IMR-90 (cell line): ENCODE data around the gene RGMA. TPM values are rescaled to one million over a fixed set of nuclear protein-coding genes. Genes with fewer than 3 reads are reported as not detected.

Experiments
- ATAC-seq: fragments of 200-7000 bp; cut with Tn5 transposase; 2 replicates; pipeline ENCODE4 v1.9.1; 2020; ENCODE audit warnings: low read depth, mild to moderate bottlenecking, moderate library complexity
- BruUV-seq: library from RNA; stranded (reverse); fragments of 400-500 nt; replicated peaks from 2 replicates; lab custom pipeline; 2021; lab: Mats Ljungman, UMichigan
- CTCF ChIA-PET: fragments of 300-600 bp; formaldehyde crosslinking; extraction: SDS; loops from one replicate; lab custom pipeline; 2021; ENCODE audit warnings: antibody characterized with exemption; lab: Yijun Ruan, JAX
- POLR2A ChIA-PET: fragments of 300-600 bp; sonication (Branson Sonifier 250); formaldehyde crosslinking; loops from one replicate; lab custom pipeline; 2022; ENCODE audit warnings: antibody characterized with exemption; ENCODE audit not compliant: unreplicated experiment; lab: Charles Lee
- DNase-seq: peaks from one replicate; pipeline ENCODE4 v3.0.0; 2013
- H2AFZ ChIP-seq: replicated peaks from 2 replicates; pipeline ENCODE3; 2013; ENCODE audit warnings: low read length, mild to moderate bottlenecking; ENCODE audit not compliant: poor library complexity
- H2AK5ac ChIP-seq: 2 replicates; pipeline ENCODE4 v1.6.1; 2013; ENCODE audit warnings: low read depth, low read length, inconsistent platforms
- H2AK9ac ChIP-seq: replicated peaks from 2 replicates; pipeline ENCODE3; 2013; ENCODE audit warnings: mild to moderate bottlenecking, low read depth, low read length, moderate library complexity; ENCODE audit not compliant: poor library complexity
- H2BK120ac ChIP-seq: 2 replicates; pipeline ENCODE4 v1.6.1; 2013; ENCODE audit warnings: low read depth, low read length, inconsistent platforms
- H2BK15ac ChIP-seq: 3 replicates; pipeline ENCODE4 v1.6.1; 2013; ENCODE audit warnings: low read depth, low read length, inconsistent platforms
- H2BK20ac ChIP-seq: 2 replicates; pipeline ENCODE4 v1.6.1; 2013; ENCODE audit warnings: low read depth, mild to moderate bottlenecking, inconsistent platforms, low read length, moderate library complexity
- H2BK5ac ChIP-seq: 2 replicates; pipeline ENCODE4 v1.6.1; 2013; ENCODE audit warnings: mild to moderate bottlenecking, low read depth, low read length, inconsistent platforms; ENCODE audit not compliant: poor library complexity, severe bottlenecking
- H3K14ac ChIP-seq: replicated peaks from 2 replicates; pipeline ENCODE4 v1.6.1; 2013; ENCODE audit warnings: low read depth, low read length, inconsistent platforms
- H3K18ac ChIP-seq: 2 replicates; pipeline ENCODE4 v1.6.1; 2013; ENCODE audit warnings: low read depth, low read length, control low read depth
- H3K23ac ChIP-seq: 2 replicates; pipeline ENCODE4 v1.6.1; 2013; ENCODE audit warnings: low read depth, low read length, inconsistent platforms
- H3K27ac ChIP-seq: 2 replicates; pipeline ENCODE4 v1.5.1; 2013; ENCODE audit warnings: mild to moderate bottlenecking, control low read depth, low read length; ENCODE audit not compliant: insufficient read depth
- H3K27me3 ChIP-seq: 2 replicates; pipeline ENCODE4 v1.6.1; 2013; ENCODE audit warnings: low read length; ENCODE audit not compliant: control insufficient read depth, insufficient read depth
- H3K36me3 ChIP-seq: 2 replicates; pipeline ENCODE4 v1.6.1; 2013; ENCODE audit warnings: low read length, mixed read lengths; ENCODE audit not compliant: control insufficient read depth, insufficient read depth
- H3K4ac ChIP-seq: 2 replicates; pipeline ENCODE4 v1.6.1; 2013; ENCODE audit warnings: low read depth, low read length, inconsistent platforms
- H3K4me1 ChIP-seq: 2 replicates; pipeline ENCODE4 v1.6.1; 2013; ENCODE audit warnings: low read length, mixed read lengths; ENCODE audit not compliant: control insufficient read depth, insufficient read depth
- H3K4me2 ChIP-seq: 2 replicates; pipeline ENCODE4 v1.6.1; 2013; ENCODE audit warnings: low read depth, mild to moderate bottlenecking, control low read depth, low read length, moderate library complexity
- H3K4me3 ChIP-seq: 2 replicates; pipeline ENCODE4 v1.5.1; 2013; ENCODE audit warnings: low read depth, mild to moderate bottlenecking, control low read depth, low read length, moderate library complexity; ENCODE audit not compliant: insufficient read depth
- H3K56ac ChIP-seq: 2 replicates; pipeline ENCODE4 v1.6.1; 2013; ENCODE audit warnings: low read length, inconsistent platforms; ENCODE audit not compliant: insufficient read depth; ENCODE audit errors: extremely low read depth
- H3K79me1 ChIP-seq, 2 experiments: 2 replicates each; pipeline ENCODE4 v1.6.1; 2013; ENCODE audit warnings: low read length in 2 of 2, inconsistent platforms in 1 of 2, low read depth in 1 of 2
- H3K9ac ChIP-seq: 2 replicates; pipeline ENCODE4 v1.6.1; 2013; ENCODE audit warnings: low read depth, low read length, control low read depth
- H3K9me1 ChIP-seq: 2 replicates; pipeline ENCODE4 v1.6.1; 2013; ENCODE audit warnings: low read length, inconsistent platforms; ENCODE audit not compliant: insufficient read depth
- H3K9me3 ChIP-seq: 2 replicates; pipeline ENCODE4 v1.6.1; 2013; ENCODE audit warnings: low read length; ENCODE audit not compliant: control insufficient read depth, insufficient read depth
- H4K20me1 ChIP-seq: 2 replicates; pipeline ENCODE4 v1.6.1; 2013; ENCODE audit warnings: low read length, inconsistent platforms; ENCODE audit not compliant: insufficient read depth
- H4K5ac ChIP-seq: 2 replicates; pipeline ENCODE4 v1.6.1; 2013; ENCODE audit warnings: mild to moderate bottlenecking, low read depth, low read length, control low read depth
- H4K8ac ChIP-seq, 2 experiments: 2 replicates each; pipeline ENCODE4 v1.6.1; 2013; ENCODE audit warnings: low read depth in 2 of 2, low read length in 2 of 2, control low read depth in 1 of 2, inconsistent platforms in 1 of 2
- H4K91ac ChIP-seq: 2 replicates; pipeline ENCODE4 v1.6.1; 2013; ENCODE audit warnings: low read depth, low read length, inconsistent platforms; ENCODE audit not compliant: insufficient read depth
- CEBPB ChIP-seq: IDR thresholded peaks from 2 replicates; pipeline ENCODE4 v1.6.1; 2012; ENCODE audit warnings: low read depth, low read length, improper control_type of control experiment
- FOS ChIP-seq: fragments of 150-350 bp; IDR thresholded peaks from 2 replicates; pipeline ENCODE4 v1.6.1; 2016; ENCODE audit warnings: low read depth, low read length
- MAFK ChIP-seq: IDR thresholded peaks from 2 replicates; pipeline ENCODE4 v1.6.1; 2012; ENCODE audit warnings: low read depth, low read length, improper control_type of control experiment
- NFE2L2 ChIP-seq: fragments of 150-350 bp; IDR thresholded peaks from 2 replicates; pipeline ENCODE4 v1.6.1; 2016; ENCODE audit warnings: low read depth, mild to moderate bottlenecking, low read length
- WGBS, 2 experiments: methylation state at CpG; one replicate each; pipeline versions ENCODE4 v1.1.5 to v1.1.7; 2013; ENCODE audit warnings: missing lambda C conversion rate in 2 of 2; ENCODE audit not compliant: insufficient read length in 1 of 2; ENCODE audit errors: extremely low coverage in 2 of 2; 5-methylcytosine and 5-hydroxymethylcytosine counted together
- dilution Hi-C: fragments of 300-500 bp; cut with HindIII; formaldehyde crosslinking; loops from one replicate; pipeline ENCODE4 v1.14.3; 2018; ENCODE audit warnings: low sequenced_read_pairs; ENCODE audit not compliant: unreplicated experiment
- in situ Hi-C: fragments of 300-500 bp; cut with MboI; formaldehyde crosslinking; loops from 3 replicates; pipeline ENCODE4 v1.14.3; 2019; ENCODE audit warnings: low sequenced_read_pairs, inconsistent platforms, mixed read lengths
- intact Hi-C: fragments of 100-400 bp; cut with micrococcal nuclease; formaldehyde crosslinking; loops from 2 replicates; pipeline ENCODE4 v1.10.0; 2022
- polyA plus RNA-seq, 3 experiments: library from polyadenylated mRNA; depleted of rRNA; stranded (reverse); fragments of >200 nt; gene quantifications; 2 replicates each; pipeline ENCODE4 v1.2.3, GENCODE V29; 2012; ENCODE audit warnings: low replicate concordance in 1 of 3
- total RNA-seq: library from RNA; depleted of rRNA; stranded (reverse); fragments of >200 nt; gene quantifications from 2 replicates; pipeline ENCODE4 v1.2.3, GENCODE V29; 2012

RGMA gene
- total and polyA plus RNA-seq, 2 of the 4 experiments (the other 2 are of a cell fraction): 0.18 to 0.26 TPM

- dilution Hi-C loops (no loop called here), in situ Hi-C loops (no loop called here), intact Hi-C loops (no loop called here)
- no peak for ATAC-seq
- POLR2A ChIA-PET: no interaction called here
- H3K36me3 ChIP-seq: no peaks in the 10 kb centered on the region
- no peak overlapping the region for H4K8ac ChIP-seq
- H3K9me1 ChIP-seq: no peaks in the 10 kb centered on the region
- TF ChIP-seq FOS: no peak
- no peak for TF ChIP-seq CEBPB
- TF ChIP-seq MAFK: no peak
- TF ChIP-seq NFE2L2: no peak
- no peak overlapping the region for H3K4me2 ChIP-seq
- no peak overlapping the region for H3K4ac ChIP-seq
- H4K20me1 ChIP-seq: no peaks in the 10 kb centered on the region
- H3K18ac ChIP-seq: no peak overlapping the region
- H3K27ac ChIP-seq: no peak overlapping the region
- H3K4me3 ChIP-seq: no peak overlapping the region
- H3K23ac ChIP-seq: no peak overlapping the region
- no peaks in the 10 kb centered on the region for H3K4me1 ChIP-seq
- no peak overlapping the region for H2BK5ac ChIP-seq
- H2BK20ac ChIP-seq: no peak overlapping the region
- peaks cover 11% of the 10 kb centered on the region for H3K27me3 ChIP-seq
- no peak overlapping the region for H2AK5ac ChIP-seq
- H3K9me3 ChIP-seq: no peaks in the 10 kb centered on the region
- H2AK9ac ChIP-seq: no peak overlapping the region
- no peak overlapping the region for H4K91ac ChIP-seq
- H2AFZ ChIP-seq: peak overlapping the region; percentile 51
- no peak for DNase-seq
- no peak overlapping the region for H2BK120ac ChIP-seq
- H3K56ac ChIP-seq: no peak overlapping the region
- no peak overlapping the region for H4K5ac ChIP-seq
- WGBS, 2 experiments: 54% methylated on average over 6 of the region's 11 CpGs; no CpG with 5 or more reads in 1 of the 2 experiments
- CTCF ChIA-PET: interaction anchor here (1.3 kb wide), 1 partner anchor 1065 kb away, joined by 3 read pairs; no protein-coding TSS in a partner anchor
- H2BK15ac ChIP-seq: no peak overlapping the region
- BruUV-seq: no TSS peak
- no peaks in the 10 kb centered on the region for H3K79me1 ChIP-seq
- H3K9ac ChIP-seq: no peak overlapping the region
- H3K14ac ChIP-seq: no peak overlapping the region
Measured at GRCh38 chr15:93055211-93055610, 33.8 kb downstream of the RGMA start.
